GM12891 (cell line): ENCODE data around the gene FNDC3B.

Experiments
- POLR2A ChIP-seq: IDR thresholded peaks from 2 replicates; pipeline ENCODE4 v1.6.1; 2011; ENCODE audit warnings: low read depth, low read length, control low read depth
- POLR2AphosphoS5 ChIP-seq: IDR thresholded peaks from 2 replicates; pipeline ENCODE4 v1.6.1; 2011; ENCODE audit warnings: low read depth, low read length, control low read depth

DNA sequence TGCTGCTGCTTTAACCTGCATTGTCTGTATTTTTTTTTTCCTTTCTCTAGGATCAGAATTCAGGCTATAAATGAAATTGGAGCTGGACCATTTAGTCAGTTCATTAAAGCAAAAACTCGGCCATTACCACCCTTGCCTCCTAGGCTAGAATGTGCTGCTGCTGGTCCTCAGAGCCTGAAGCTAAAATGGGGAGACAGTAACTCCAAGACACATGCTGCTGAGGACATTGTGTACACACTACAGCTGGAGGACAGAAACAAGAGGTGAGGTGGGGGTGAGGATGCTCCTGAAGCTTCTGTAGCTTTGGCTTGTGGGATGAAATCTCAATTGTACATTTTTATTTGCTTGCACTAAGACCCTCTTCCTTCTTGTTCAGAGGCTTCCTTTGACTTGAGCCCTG is 323.2 kb downstream of the FNDC3B start:
- TF ChIP-seq POLR2AphosphoS5, result no peak
- no peak for TF ChIP-seq POLR2A
